ENCODE results near the gene STAT5A.
"Not testable (repeated sequence)": the region's sequence is repeated elsewhere in the genome, so short reads cannot be mapped to it uniquely, and the experiment has no call there.

Gene STAT5A

GRCh38 chr17:42301022-42301421, 12.7 kb downstream of the STAT5A start:
- TF ChIP-seq CTCF (conservative IDR thresholded peaks at IDR 0.05; ENCODE audit: low read depth), result no peak
- ChIA-PET CTCF (no interaction called here), POLR2A (ENCODE audit: low non-redundant PET) (no interaction called here)
- no peak overlapping the region for H3K27ac ChIP-seq
- DNase-seq (ENCODE audit: low spot score), result no peak

GRCh38 chr17:42303694-42304093, 15.4 kb downstream of the STAT5A start:
- no peak for DNase-seq (ENCODE audit: low spot score)
- CTCF ChIA-PET, result interaction anchor here (0.9 kb wide), 1 partner anchor 10 kb away, joined by 7 read pairs; no protein-coding TSS in a partner anchor
- H3K27ac ChIP-seq, result no peak overlapping the region
- POLR2A ChIA-PET (ENCODE audit: low non-redundant PET), result interaction anchor here (0.6 kb wide), 1 partner anchor 470 kb away, joined by 6 read pairs; no protein-coding TSS in a partner anchor
- no peak for TF ChIP-seq CTCF (conservative IDR thresholded peaks at IDR 0.05; ENCODE audit: low read depth)

GRCh38 chr17:42304187-42305030, 16.1 kb downstream of the STAT5A start:
- CTCF ChIA-PET, result no interaction called here
- TF ChIP-seq CTCF (conservative IDR thresholded peaks at IDR 0.05; ENCODE audit: low read depth), result no peak
- POLR2A ChIA-PET (ENCODE audit: low non-redundant PET), result no interaction called here
- no peak overlapping the region for H3K27ac ChIP-seq
- no peak for DNase-seq (ENCODE audit: low spot score)

GRCh38 chr17:42305031-42305330, 16.7 kb downstream of the STAT5A start:
- CTCF ChIA-PET, result interaction anchor here (0.6 to 1.0 kb wide), 2 partner anchors 11 to 17 kb away, joined by 3 read pairs; no protein-coding TSS in a partner anchor
- H3K27ac ChIP-seq; POLR2A ChIA-PET (ENCODE audit: low non-redundant PET); DNase-seq (ENCODE audit: low spot score): not testable (repeated sequence)

- POLR2A ChIA-PET (ENCODE audit: low non-redundant PET), result no interaction called here
- no peak for TF ChIP-seq CTCF (conservative IDR thresholded peaks at IDR 0.05; ENCODE audit: low read depth)
- no peak overlapping the region for H3K27ac ChIP-seq
- DNase-seq (ENCODE audit: low spot score), result no peak
- CTCF ChIA-PET, result interaction anchor here (0.6 to 1.0 kb wide), 2 partner anchors 11 to 17 kb away, joined by 3 read pairs; no protein-coding TSS in a partner anchor
These were observed 17.5 kb downstream of the STAT5A start for GRCh38 chr17:42305543-42306384.

GRCh38 chr17:42306385-42306667, 18.0 kb downstream of the STAT5A start:
- ChIA-PET POLR2A (ENCODE audit: low non-redundant PET) (no interaction called here), CTCF (no interaction called here)
- DNase-seq (ENCODE audit: low spot score), result no peak
- no peak overlapping the region for H3K27ac ChIP-seq
- TF ChIP-seq CTCF (conservative IDR thresholded peaks at IDR 0.05; ENCODE audit: low read depth), result no peak

All from RWPE1 (cell line).